ENCODE data around the gene POU2AF2.

DNA sequence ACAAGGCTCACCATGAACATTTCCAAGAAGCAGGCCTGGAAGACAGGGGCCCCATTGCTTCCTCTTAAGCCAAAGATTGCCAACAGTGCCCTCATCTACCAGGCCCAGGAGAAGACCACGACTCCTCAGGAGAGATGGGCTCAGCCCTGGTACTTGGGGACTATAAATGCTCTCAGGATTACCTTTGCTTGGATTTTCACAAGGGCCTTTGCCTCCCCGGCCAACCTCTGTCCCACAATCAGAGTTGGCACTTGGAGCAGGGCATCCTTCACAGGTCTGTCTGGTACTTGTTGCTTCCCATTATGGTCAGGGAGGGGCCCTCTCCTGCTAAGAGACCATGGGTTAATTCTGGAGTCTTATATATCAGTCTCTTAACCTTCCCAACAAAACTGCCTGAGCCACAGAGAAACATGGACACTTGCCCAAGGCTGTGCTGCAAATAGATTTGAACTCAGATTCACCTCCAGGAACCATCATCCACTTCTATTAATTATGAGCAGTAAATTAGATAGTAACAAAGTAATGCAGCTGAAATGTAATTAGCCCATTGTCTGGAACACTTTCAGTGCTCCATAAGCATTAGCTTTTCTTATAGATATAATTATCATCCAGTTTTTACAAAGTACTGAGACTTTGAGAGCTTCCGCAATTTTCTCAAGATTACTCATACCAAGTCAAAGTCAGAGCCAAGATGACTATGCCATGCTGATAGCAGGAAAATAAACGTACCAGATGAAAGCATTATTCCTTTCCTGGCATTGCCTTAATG is 86.4 kb downstream of the POU2AF2 start:
- no peak for TF ChIP-seq ZFP36 (IDR thresholded peaks at IDR 0.05; ENCODE audit: borderline replicate concordance, partially characterized antibody)
- TF ChIP-seq MAFK (IDR thresholded peaks at IDR 0.05; ENCODE audit: partially characterized antibody) = no peak
- no peak for TF ChIP-seq CTCF (IDR thresholded peaks at IDR 0.05)
- TF ChIP-seq TP53 (CRISPR knock-in tag; IDR thresholded peaks at IDR 0.05) = no peak
- TF ChIP-seq, protein P1, sequence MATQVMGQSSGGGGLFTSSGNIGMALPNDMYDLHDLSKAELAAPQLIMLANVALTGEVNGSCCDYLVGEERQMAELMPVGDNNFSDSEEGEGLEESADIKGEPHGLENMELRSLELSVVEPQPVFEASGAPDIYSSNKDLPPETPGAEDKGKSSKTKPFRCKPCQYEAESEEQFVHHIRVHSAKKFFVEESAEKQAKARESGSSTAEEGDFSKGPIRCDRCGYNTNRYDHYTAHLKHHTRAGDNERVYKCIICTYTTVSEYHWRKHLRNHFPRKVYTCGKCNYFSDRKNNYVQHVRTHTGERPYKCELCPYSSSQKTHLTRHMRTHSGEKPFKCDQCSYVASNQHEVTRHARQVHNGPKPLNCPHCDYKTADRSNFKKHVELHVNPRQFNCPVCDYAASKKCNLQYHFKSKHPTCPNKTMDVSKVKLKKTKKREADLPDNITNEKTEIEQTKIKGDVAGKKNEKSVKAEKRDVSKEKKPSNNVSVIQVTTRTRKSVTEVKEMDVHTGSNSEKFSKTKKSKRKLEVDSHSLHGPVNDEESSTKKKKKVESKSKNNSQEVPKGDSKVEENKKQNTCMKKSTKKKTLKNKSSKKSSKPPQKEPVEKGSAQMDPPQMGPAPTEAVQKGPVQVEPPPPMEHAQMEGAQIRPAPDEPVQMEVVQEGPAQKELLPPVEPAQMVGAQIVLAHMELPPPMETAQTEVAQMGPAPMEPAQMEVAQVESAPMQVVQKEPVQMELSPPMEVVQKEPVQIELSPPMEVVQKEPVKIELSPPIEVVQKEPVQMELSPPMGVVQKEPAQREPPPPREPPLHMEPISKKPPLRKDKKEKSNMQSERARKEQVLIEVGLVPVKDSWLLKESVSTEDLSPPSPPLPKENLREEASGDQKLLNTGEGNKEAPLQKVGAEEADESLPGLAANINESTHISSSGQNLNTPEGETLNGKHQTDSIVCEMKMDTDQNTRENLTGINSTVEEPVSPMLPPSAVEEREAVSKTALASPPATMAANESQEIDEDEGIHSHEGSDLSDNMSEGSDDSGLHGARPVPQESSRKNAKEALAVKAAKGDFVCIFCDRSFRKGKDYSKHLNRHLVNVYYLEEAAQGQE (IDR thresholded peaks at IDR 0.05) = no peak
- no peak for TF ChIP-seq JUN (IDR thresholded peaks at IDR 0.05)
- TF ChIP-seq RFX5 (IDR thresholded peaks at IDR 0.05) = no peak
- TF ChIP-seq E2F6 (IDR thresholded peaks at IDR 0.05; ENCODE audit: borderline replicate concordance, low read depth) = no peak
- TF ChIP-seq EP300 (IDR thresholded peaks at IDR 0.05) = no peak
- TF ChIP-seq ELK1 (IDR thresholded peaks at IDR 0.05; ENCODE audit: low read depth, low read length) = no peak
